Endothelial cell of umbilical vein (primary cell): ENCODE measurements around the gene CORO7. TPM values are rescaled to one million over a fixed set of nuclear protein-coding genes. Genes with fewer than 3 reads are reported as not detected.

ENCODE experiments used
- BruUV-seq: library from RNA; stranded (reverse); fragments of 400-500 nt; replicated peaks from 2 replicates; lab custom pipeline; 2021; lab: Mats Ljungman, UMichigan
- CTCF ChIA-PET: fragments of 300-600, 350-600 bp; sonication (Branson Sonifier 250); formaldehyde crosslinking; loops from one replicate; lab custom pipeline; 2021; ENCODE audit warnings: antibody characterized with exemption, inconsistent platforms; lab: Charles Lee
- POLR2A ChIA-PET: fragments of 300-600, 350-600 bp; sonication (Branson Sonifier 250); formaldehyde crosslinking; loops from one replicate; lab custom pipeline; 2021; ENCODE audit warnings: antibody characterized with exemption, inconsistent platforms; lab: Charles Lee
- DNase-seq: peaks from one replicate; pipeline ENCODE4 v3.0.0-alpha.2; 2011; ENCODE audit warnings: low read depth, low spot score
- FAIRE-seq: peaks from 2 replicates; lab custom pipeline; 2011; peaks lifted over from hg19 to GRCh38; lab: Jason Lieb, UNC
- H2AFZ ChIP-seq: 2 replicates; pipeline ENCODE4 v1.6.0; 2012; ENCODE audit warnings: low read depth, low read length, control low read depth, inconsistent platforms
- H3K27ac ChIP-seq: 2 replicates; pipeline ENCODE4 v1.5.1; 2011; ENCODE audit warnings: low read depth, mild to moderate bottlenecking, control low read depth, low read length, moderate library complexity; ENCODE audit not compliant: insufficient read depth
- H3K27me3 ChIP-seq, 2 experiments: 2 replicates each; pipeline versions ENCODE4 v1.6.0 to v1.6.1; 2011; ENCODE audit warnings: low read length in 2 of 2, mixed read lengths in 1 of 2; ENCODE audit not compliant: control insufficient read depth in 2 of 2, insufficient read depth in 2 of 2
- H3K36me3 ChIP-seq, 2 experiments: 2 replicates in 1 of 2; 3 replicates in 1 of 2; pipeline ENCODE4 v1.5.1; 2011; ENCODE audit warnings: low read length in 2 of 2, mild to moderate bottlenecking in 1 of 2, moderate library complexity in 1 of 2; ENCODE audit not compliant: control insufficient read depth in 2 of 2, insufficient read depth in 2 of 2; ENCODE audit errors: extremely low read depth in 1 of 2
- H3K4me1 ChIP-seq: 3 replicates; pipeline ENCODE4 v1.5.1; 2011; ENCODE audit warnings: mild to moderate bottlenecking, low read length; ENCODE audit not compliant: control insufficient read depth, insufficient read depth; ENCODE audit errors: extremely low read depth
- H3K4me2 ChIP-seq: 2 replicates; pipeline ENCODE4 v1.6.1; 2011; ENCODE audit warnings: low read length, control low read depth, mixed read lengths; ENCODE audit not compliant: insufficient read depth
- H3K4me3 ChIP-seq, 3 experiments: fragments of 200-600 bp in 1 of 3; sonication (generic), shearing (Covaris generic) in 1 of 3; replicated peaks in 1 of 3; 2 replicates each; pipeline ENCODE4 v1.5.1; 2011 to 2016; ENCODE audit warnings: control low read depth in 3 of 3, low read length in 3 of 3, mild to moderate bottlenecking in 2 of 3, inconsistent platforms in 1 of 3, low read depth in 1 of 3, moderate library complexity in 1 of 3; ENCODE audit not compliant: insufficient read depth in 1 of 3
- H3K79me2 ChIP-seq: 2 replicates; pipeline ENCODE4 v1.6.0; 2012; ENCODE audit warnings: low read length, inconsistent platforms; ENCODE audit not compliant: control insufficient read depth, insufficient read depth
- H3K9ac ChIP-seq: replicated peaks from 2 replicates; pipeline ENCODE3; 2011; ENCODE audit warnings: low read length, control low read depth; ENCODE audit not compliant: insufficient read depth; ENCODE audit errors: extremely low read depth
- H3K9me1 ChIP-seq: replicated peaks from 3 replicates; pipeline ENCODE4 v1.6.0; 2011; ENCODE audit warnings: mild to moderate bottlenecking, low read length; ENCODE audit not compliant: control insufficient read depth, insufficient read depth; ENCODE audit errors: extremely low read depth
- H3K9me3 ChIP-seq: replicated peaks from 2 replicates; pipeline ENCODE4 v1.5.1; 2012; ENCODE audit warnings: low read length, inconsistent platforms; ENCODE audit not compliant: control insufficient read depth, insufficient read depth
- H4K20me1 ChIP-seq: replicated peaks from 2 replicates; pipeline ENCODE3; 2011; ENCODE audit warnings: mild to moderate bottlenecking, low read length; ENCODE audit not compliant: control insufficient read depth, insufficient read depth; ENCODE audit errors: extremely low read depth
- EZH2 ChIP-seq: IDR thresholded peaks from 2 replicates; pipeline ENCODE4 v1.6.1; 2012; ENCODE audit warnings: borderline replicate concordance, low read depth, mild to moderate bottlenecking, moderate library complexity, low read length, inconsistent platforms; ENCODE audit not compliant: severe bottlenecking
- FOS ChIP-seq: IDR thresholded peaks from 2 replicates; pipeline ENCODE4 v1.6.1; 2011; ENCODE audit warnings: mild to moderate bottlenecking, low read length, moderate library complexity, borderline replicate concordance; ENCODE audit not compliant: insufficient read depth
- GATA2 ChIP-seq: IDR thresholded peaks from 2 replicates; pipeline ENCODE4 v1.7.0; 2011; ENCODE audit warnings: low read depth, mild to moderate bottlenecking, moderate library complexity, mixed read lengths, low read length; ENCODE audit not compliant: insufficient read length, insufficient read depth
- JUN ChIP-seq: IDR thresholded peaks from 2 replicates; pipeline ENCODE4 v1.6.1; 2011; ENCODE audit warnings: borderline replicate concordance, low read depth; ENCODE audit not compliant: insufficient read length, insufficient read depth
- MYC ChIP-seq: IDR thresholded peaks from one replicate; pipeline ENCODE4 v1.6.1; 2011; ENCODE audit warnings: mild to moderate bottlenecking, low read depth, low read length
- POLR2A ChIP-seq: IDR thresholded peaks from 2 replicates; pipeline ENCODE4 v1.6.1; 2012; ENCODE audit warnings: low read depth, mild to moderate bottlenecking, control low read depth, low read length
- POLR2AphosphoS5 ChIP-seq: IDR thresholded peaks from 2 replicates; pipeline ENCODE4 v1.6.1; 2012; ENCODE audit warnings: low read depth, mild to moderate bottlenecking, control low read depth, low read length, moderate library complexity; ENCODE audit not compliant: insufficient read depth
- dilution Hi-C: fragments of 300-500 bp; cut with MboI; formaldehyde crosslinking; loops from one replicate; pipeline ENCODE4 v1.15.0; 2019; ENCODE audit warnings: low sequenced_read_pairs; ENCODE audit not compliant: extremely low pct_ligation_motif_present
- intact Hi-C: fragments of 100-400 bp; cut with micrococcal nuclease; formaldehyde crosslinking; loops from one replicate; pipeline ENCODE4 v1.10.0; 2022
- polyA plus RNA-seq, 4 experiments: library from polyadenylated mRNA; depleted of rRNA in 3 of 4; stranded (reverse) in 3 of 4; unstranded in 1 of 4; fragments of >200 nt; gene quantifications; 2 replicates each; pipeline versions ENCODE4 v1.2.1 to v1.2.3, GENCODE V29; 2011 to 2012; ENCODE audit warnings: missing spikeins in 1 of 4
- total RNA-seq: library from RNA; stranded (reverse); gene quantifications from 2 replicates; pipeline ENCODE4 v1.2.3, GENCODE V29; 2021
- TF ChIP-seq, protein P1 (sequence below): IDR thresholded peaks from 2 replicates; pipeline ENCODE4 v1.6.1; 2011; ENCODE audit not compliant: insufficient read depth, insufficient read length
- TF ChIP-seq, protein P2 (sequence below), 2 donors: IDR thresholded peaks; 1 replicate in 1 of 2; 2 replicates in 1 of 2; pipeline ENCODE4 v1.5.1; 2011; ENCODE audit warnings: low read length in 2 of 2, mild to moderate bottlenecking in 2 of 2, moderate library complexity in 2 of 2, control low read depth in 1 of 2, inconsistent platforms in 1 of 2, low read depth in 1 of 2; ENCODE audit not compliant: insufficient read depth in 1 of 2; ENCODE audit errors: extremely low read depth in 1 of 2

The CORO7 gene
- total and polyA plus RNA-seq, 2 donors (not counting 3 experiments of a cell fraction or from before 2014, with no cell fraction given) = 42.5 to 72.3 TPM

- Histone ChIP-seq H3K4me1 (no peaks in the 10 kb centered on the region), H3K9ac (no peak overlapping the region), H2AFZ (no peak overlapping the region), H3K4me2 (no peak overlapping the region), H3K9me3 (no peaks in the 10 kb centered on the region), H3K9me1 (no peaks in the 10 kb centered on the region), H3K27me3 (no peaks in the 10 kb centered on the region), H4K20me1 (no peaks in the 10 kb centered on the region), H3K4me3 (no peak overlapping the region), H3K79me2 (no peaks in the 10 kb centered on the region), H3K27ac (no peak overlapping the region), H3K36me3 (peaks cover 11 to 46% of the 10 kb centered on the region in 2 experiments)
- ChIA-PET POLR2A (no interaction called here), CTCF (no interaction called here)
- no peak for TF ChIP-seq POLR2A
- TF ChIP-seq MYC = no peak
- no peak for TF ChIP-seq FOS
- TF ChIP-seq JUN = no peak
- TF ChIP-seq, protein P1, sequence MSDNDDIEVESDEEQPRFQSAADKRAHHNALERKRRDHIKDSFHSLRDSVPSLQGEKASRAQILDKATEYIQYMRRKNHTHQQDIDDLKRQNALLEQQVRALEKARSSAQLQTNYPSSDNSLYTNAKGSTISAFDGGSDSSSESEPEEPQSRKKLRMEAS = no peak
- no peak for TF ChIP-seq EZH2
- no peak for TF ChIP-seq GATA2
- no peak for TF ChIP-seq POLR2AphosphoS5
- TF ChIP-seq, protein P2, sequence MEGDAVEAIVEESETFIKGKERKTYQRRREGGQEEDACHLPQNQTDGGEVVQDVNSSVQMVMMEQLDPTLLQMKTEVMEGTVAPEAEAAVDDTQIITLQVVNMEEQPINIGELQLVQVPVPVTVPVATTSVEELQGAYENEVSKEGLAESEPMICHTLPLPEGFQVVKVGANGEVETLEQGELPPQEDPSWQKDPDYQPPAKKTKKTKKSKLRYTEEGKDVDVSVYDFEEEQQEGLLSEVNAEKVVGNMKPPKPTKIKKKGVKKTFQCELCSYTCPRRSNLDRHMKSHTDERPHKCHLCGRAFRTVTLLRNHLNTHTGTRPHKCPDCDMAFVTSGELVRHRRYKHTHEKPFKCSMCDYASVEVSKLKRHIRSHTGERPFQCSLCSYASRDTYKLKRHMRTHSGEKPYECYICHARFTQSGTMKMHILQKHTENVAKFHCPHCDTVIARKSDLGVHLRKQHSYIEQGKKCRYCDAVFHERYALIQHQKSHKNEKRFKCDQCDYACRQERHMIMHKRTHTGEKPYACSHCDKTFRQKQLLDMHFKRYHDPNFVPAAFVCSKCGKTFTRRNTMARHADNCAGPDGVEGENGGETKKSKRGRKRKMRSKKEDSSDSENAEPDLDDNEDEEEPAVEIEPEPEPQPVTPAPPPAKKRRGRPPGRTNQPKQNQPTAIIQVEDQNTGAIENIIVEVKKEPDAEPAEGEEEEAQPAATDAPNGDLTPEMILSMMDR (IDR thresholded peaks at IDR 0.05; ENCODE audit: extremely low read depth in 1 of 2, insufficient read depth in 1 of 2, low read depth in 1 of 2, low read length in 2 of 2) = no peak
- FAIRE-seq (no peak), DNase-seq (no peak)
- intact Hi-C loops = no loop called here
- dilution Hi-C loops = no loop called here
- BruUV-seq = no TSS peak
Observed at GRCh38 chr16:4455081-4455480, 38.7 kb upstream of the CORO7 start.
